IMR-90 (cell line): Measurements from ENCODE around the gene TMEM131L. TPM values are rescaled to one million over a fixed set of nuclear protein-coding genes. Genes with fewer than 3 reads are reported as not detected.

Source experiments
- ATAC-seq: fragments of 200-7000 bp; cut with Tn5 transposase; 2 replicates; pipeline ENCODE4 v1.9.1; 2020; ENCODE audit warnings: low read depth, mild to moderate bottlenecking, moderate library complexity
- BruUV-seq: library from RNA; stranded (reverse); fragments of 400-500 nt; replicated peaks from 2 replicates; lab custom pipeline; 2021; lab: Mats Ljungman, UMichigan
- CTCF ChIA-PET: fragments of 300-600 bp; formaldehyde crosslinking; extraction: SDS; loops from one replicate; lab custom pipeline; 2021; ENCODE audit warnings: antibody characterized with exemption; lab: Yijun Ruan, JAX
- POLR2A ChIA-PET: fragments of 300-600 bp; sonication (Branson Sonifier 250); formaldehyde crosslinking; loops from one replicate; lab custom pipeline; 2022; ENCODE audit warnings: antibody characterized with exemption; ENCODE audit not compliant: unreplicated experiment; lab: Charles Lee
- DNase-seq: peaks from one replicate; pipeline ENCODE4 v3.0.0; 2013
- H2AFZ ChIP-seq: replicated peaks from 2 replicates; pipeline ENCODE3; 2013; ENCODE audit warnings: low read length, mild to moderate bottlenecking; ENCODE audit not compliant: poor library complexity
- H2AK5ac ChIP-seq: 2 replicates; pipeline ENCODE4 v1.6.1; 2013; ENCODE audit warnings: low read depth, low read length, inconsistent platforms
- H2AK9ac ChIP-seq: replicated peaks from 2 replicates; pipeline ENCODE3; 2013; ENCODE audit warnings: mild to moderate bottlenecking, low read depth, low read length, moderate library complexity; ENCODE audit not compliant: poor library complexity
- H2BK120ac ChIP-seq: 2 replicates; pipeline ENCODE4 v1.6.1; 2013; ENCODE audit warnings: low read depth, low read length, inconsistent platforms
- H2BK15ac ChIP-seq: 3 replicates; pipeline ENCODE4 v1.6.1; 2013; ENCODE audit warnings: low read depth, low read length, inconsistent platforms
- H2BK20ac ChIP-seq: 2 replicates; pipeline ENCODE4 v1.6.1; 2013; ENCODE audit warnings: low read depth, mild to moderate bottlenecking, inconsistent platforms, low read length, moderate library complexity
- H2BK5ac ChIP-seq: 2 replicates; pipeline ENCODE4 v1.6.1; 2013; ENCODE audit warnings: mild to moderate bottlenecking, low read depth, low read length, inconsistent platforms; ENCODE audit not compliant: poor library complexity, severe bottlenecking
- H3K14ac ChIP-seq: replicated peaks from 2 replicates; pipeline ENCODE4 v1.6.1; 2013; ENCODE audit warnings: low read depth, low read length, inconsistent platforms
- H3K18ac ChIP-seq: 2 replicates; pipeline ENCODE4 v1.6.1; 2013; ENCODE audit warnings: low read depth, low read length, control low read depth
- H3K23ac ChIP-seq: 2 replicates; pipeline ENCODE4 v1.6.1; 2013; ENCODE audit warnings: low read depth, low read length, inconsistent platforms
- H3K27ac ChIP-seq: 2 replicates; pipeline ENCODE4 v1.5.1; 2013; ENCODE audit warnings: mild to moderate bottlenecking, control low read depth, low read length; ENCODE audit not compliant: insufficient read depth
- H3K27me3 ChIP-seq: 2 replicates; pipeline ENCODE4 v1.6.1; 2013; ENCODE audit warnings: low read length; ENCODE audit not compliant: control insufficient read depth, insufficient read depth
- H3K36me3 ChIP-seq: 2 replicates; pipeline ENCODE4 v1.6.1; 2013; ENCODE audit warnings: low read length, mixed read lengths; ENCODE audit not compliant: control insufficient read depth, insufficient read depth
- H3K4ac ChIP-seq: 2 replicates; pipeline ENCODE4 v1.6.1; 2013; ENCODE audit warnings: low read depth, low read length, inconsistent platforms
- H3K4me1 ChIP-seq: 2 replicates; pipeline ENCODE4 v1.6.1; 2013; ENCODE audit warnings: low read length, mixed read lengths; ENCODE audit not compliant: control insufficient read depth, insufficient read depth
- H3K4me2 ChIP-seq: 2 replicates; pipeline ENCODE4 v1.6.1; 2013; ENCODE audit warnings: low read depth, mild to moderate bottlenecking, control low read depth, low read length, moderate library complexity
- H3K4me3 ChIP-seq: 2 replicates; pipeline ENCODE4 v1.5.1; 2013; ENCODE audit warnings: low read depth, mild to moderate bottlenecking, control low read depth, low read length, moderate library complexity; ENCODE audit not compliant: insufficient read depth
- H3K56ac ChIP-seq: 2 replicates; pipeline ENCODE4 v1.6.1; 2013; ENCODE audit warnings: low read length, inconsistent platforms; ENCODE audit not compliant: insufficient read depth; ENCODE audit errors: extremely low read depth
- H3K79me1 ChIP-seq, 2 experiments: 2 replicates each; pipeline ENCODE4 v1.6.1; 2013; ENCODE audit warnings: low read length in 2 of 2, inconsistent platforms in 1 of 2, low read depth in 1 of 2
- H3K9ac ChIP-seq: 2 replicates; pipeline ENCODE4 v1.6.1; 2013; ENCODE audit warnings: low read depth, low read length, control low read depth
- H3K9me1 ChIP-seq: 2 replicates; pipeline ENCODE4 v1.6.1; 2013; ENCODE audit warnings: low read length, inconsistent platforms; ENCODE audit not compliant: insufficient read depth
- H3K9me3 ChIP-seq: 2 replicates; pipeline ENCODE4 v1.6.1; 2013; ENCODE audit warnings: low read length; ENCODE audit not compliant: control insufficient read depth, insufficient read depth
- H4K20me1 ChIP-seq: 2 replicates; pipeline ENCODE4 v1.6.1; 2013; ENCODE audit warnings: low read length, inconsistent platforms; ENCODE audit not compliant: insufficient read depth
- H4K5ac ChIP-seq: 2 replicates; pipeline ENCODE4 v1.6.1; 2013; ENCODE audit warnings: mild to moderate bottlenecking, low read depth, low read length, control low read depth
- H4K8ac ChIP-seq, 2 experiments: 2 replicates each; pipeline ENCODE4 v1.6.1; 2013; ENCODE audit warnings: low read depth in 2 of 2, low read length in 2 of 2, control low read depth in 1 of 2, inconsistent platforms in 1 of 2
- H4K91ac ChIP-seq: 2 replicates; pipeline ENCODE4 v1.6.1; 2013; ENCODE audit warnings: low read depth, low read length, inconsistent platforms; ENCODE audit not compliant: insufficient read depth
- BHLHE40 ChIP-seq: fragments of 150-350 bp; IDR thresholded peaks from 2 replicates; pipeline ENCODE4 v1.6.1; 2016; ENCODE audit warnings: mild to moderate bottlenecking, low read depth, low read length
- CEBPB ChIP-seq: IDR thresholded peaks from 2 replicates; pipeline ENCODE4 v1.6.1; 2012; ENCODE audit warnings: low read depth, low read length, improper control_type of control experiment
- CHD1 ChIP-seq: IDR thresholded peaks from 2 replicates; pipeline ENCODE4 v1.6.1; 2012; ENCODE audit warnings: low read depth, low read length, improper control_type of control experiment
- FOS ChIP-seq: fragments of 150-350 bp; IDR thresholded peaks from 2 replicates; pipeline ENCODE4 v1.6.1; 2016; ENCODE audit warnings: low read depth, low read length
- MAFK ChIP-seq: IDR thresholded peaks from 2 replicates; pipeline ENCODE4 v1.6.1; 2012; ENCODE audit warnings: low read depth, low read length, improper control_type of control experiment
- MAZ ChIP-seq: IDR thresholded peaks from 2 replicates; pipeline ENCODE4 v1.6.1; 2012; ENCODE audit warnings: low read depth, mild to moderate bottlenecking, low read length, improper control_type of control experiment, moderate library complexity, borderline replicate concordance
- MXI1 ChIP-seq: IDR thresholded peaks from 2 replicates; pipeline ENCODE4 v1.6.1; 2012; ENCODE audit warnings: low read depth, mild to moderate bottlenecking, low read length, moderate library complexity, borderline replicate concordance
- NFE2L2 ChIP-seq: fragments of 150-350 bp; IDR thresholded peaks from 2 replicates; pipeline ENCODE4 v1.6.1; 2016; ENCODE audit warnings: low read depth, mild to moderate bottlenecking, low read length
- POLR2A ChIP-seq: IDR thresholded peaks from 2 replicates; pipeline ENCODE4 v1.6.1; 2012; ENCODE audit warnings: mild to moderate bottlenecking, low read depth, low read length
- RAD21 ChIP-seq: IDR thresholded peaks from 2 replicates; pipeline ENCODE4 v1.6.1; 2012; ENCODE audit warnings: low read length, improper control_type of control experiment
- RCOR1 ChIP-seq: IDR thresholded peaks from 2 replicates; pipeline ENCODE4 v1.6.1; 2012; ENCODE audit warnings: mild to moderate bottlenecking, low read length, improper control_type of control experiment; ENCODE audit not compliant: insufficient replicate concordance
- RFX5 ChIP-seq: IDR thresholded peaks from 2 replicates; pipeline ENCODE4 v1.8.0; 2012; ENCODE audit warnings: low read depth, mild to moderate bottlenecking, low read length, moderate library complexity
- SMC3 ChIP-seq: fragments of 150-350 bp; IDR thresholded peaks from 2 replicates; pipeline ENCODE4 v1.6.1; 2016; ENCODE audit warnings: low read depth, mild to moderate bottlenecking, antibody characterized with exemption, low read length, moderate library complexity
- USF2 ChIP-seq: fragments of 150-350 bp; IDR thresholded peaks from 2 replicates; pipeline ENCODE4 v1.6.1; 2017; ENCODE audit warnings: mild to moderate bottlenecking, antibody characterized with exemption, low read length, low read depth
- WGBS, 2 experiments: methylation state at CpG; one replicate each; pipeline versions ENCODE4 v1.1.5 to v1.1.7; 2013; ENCODE audit warnings: missing lambda C conversion rate in 2 of 2; ENCODE audit not compliant: insufficient read length in 1 of 2; ENCODE audit errors: extremely low coverage in 2 of 2; 5-methylcytosine and 5-hydroxymethylcytosine counted together
- dilution Hi-C: fragments of 300-500 bp; cut with HindIII; formaldehyde crosslinking; loops from one replicate; pipeline ENCODE4 v1.14.3; 2018; ENCODE audit warnings: low sequenced_read_pairs; ENCODE audit not compliant: unreplicated experiment
- in situ Hi-C: fragments of 300-500 bp; cut with MboI; formaldehyde crosslinking; loops from 3 replicates; pipeline ENCODE4 v1.14.3; 2019; ENCODE audit warnings: low sequenced_read_pairs, inconsistent platforms, mixed read lengths
- intact Hi-C: fragments of 100-400 bp; cut with micrococcal nuclease; formaldehyde crosslinking; loops from 2 replicates; pipeline ENCODE4 v1.10.0; 2022
- polyA plus RNA-seq, 3 experiments: library from polyadenylated mRNA; depleted of rRNA; stranded (reverse); fragments of >200 nt; gene quantifications; 2 replicates each; pipeline ENCODE4 v1.2.3, GENCODE V29; 2012; ENCODE audit warnings: low replicate concordance in 1 of 3
- total RNA-seq: library from RNA; depleted of rRNA; stranded (reverse); fragments of >200 nt; gene quantifications from 2 replicates; pipeline ENCODE4 v1.2.3, GENCODE V29; 2012
- TF ChIP-seq, protein P1 (sequence below): conservative IDR thresholded peaks from 2 replicates; pipeline ENCODE4 v1.5.1; 2012; ENCODE audit warnings: mild to moderate bottlenecking, low read depth, low read length, improper control_type of control experiment
- TF ChIP-seq, protein P2 (sequence below): fragments of 150-350 bp; IDR thresholded peaks from 2 replicates; pipeline ENCODE4 v1.6.1; 2016; ENCODE audit warnings: low read depth, mild to moderate bottlenecking, low read length, moderate library complexity, borderline replicate concordance

The TMEM131L gene
- total and polyA plus RNA-seq, 2 of the 4 experiments (the other 2 are of a cell fraction), result 8.4 to 23.8 TPM

- no peaks in the 10 kb centered on the region for H3K9me3 ChIP-seq
- H3K56ac ChIP-seq, result no peak overlapping the region
- WGBS, 2 experiments, result 80% methylated on average over 1 of the region's 5 CpGs; no CpG with 5 or more reads in 1 of the 2 experiments
- peaks cover 22% of the 10 kb centered on the region for H3K36me3 ChIP-seq
- TF ChIP-seq SMC3, result no peak
- TF ChIP-seq CHD1, result no peak
- no peak for TF ChIP-seq RFX5
- TF ChIP-seq MAZ, result no peak
- TF ChIP-seq POLR2A, result no peak
- no peak for TF ChIP-seq RAD21
- TF ChIP-seq RCOR1, result no peak
- TF ChIP-seq, protein P1, sequence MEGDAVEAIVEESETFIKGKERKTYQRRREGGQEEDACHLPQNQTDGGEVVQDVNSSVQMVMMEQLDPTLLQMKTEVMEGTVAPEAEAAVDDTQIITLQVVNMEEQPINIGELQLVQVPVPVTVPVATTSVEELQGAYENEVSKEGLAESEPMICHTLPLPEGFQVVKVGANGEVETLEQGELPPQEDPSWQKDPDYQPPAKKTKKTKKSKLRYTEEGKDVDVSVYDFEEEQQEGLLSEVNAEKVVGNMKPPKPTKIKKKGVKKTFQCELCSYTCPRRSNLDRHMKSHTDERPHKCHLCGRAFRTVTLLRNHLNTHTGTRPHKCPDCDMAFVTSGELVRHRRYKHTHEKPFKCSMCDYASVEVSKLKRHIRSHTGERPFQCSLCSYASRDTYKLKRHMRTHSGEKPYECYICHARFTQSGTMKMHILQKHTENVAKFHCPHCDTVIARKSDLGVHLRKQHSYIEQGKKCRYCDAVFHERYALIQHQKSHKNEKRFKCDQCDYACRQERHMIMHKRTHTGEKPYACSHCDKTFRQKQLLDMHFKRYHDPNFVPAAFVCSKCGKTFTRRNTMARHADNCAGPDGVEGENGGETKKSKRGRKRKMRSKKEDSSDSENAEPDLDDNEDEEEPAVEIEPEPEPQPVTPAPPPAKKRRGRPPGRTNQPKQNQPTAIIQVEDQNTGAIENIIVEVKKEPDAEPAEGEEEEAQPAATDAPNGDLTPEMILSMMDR, result no peak
- TF ChIP-seq, protein P2, sequence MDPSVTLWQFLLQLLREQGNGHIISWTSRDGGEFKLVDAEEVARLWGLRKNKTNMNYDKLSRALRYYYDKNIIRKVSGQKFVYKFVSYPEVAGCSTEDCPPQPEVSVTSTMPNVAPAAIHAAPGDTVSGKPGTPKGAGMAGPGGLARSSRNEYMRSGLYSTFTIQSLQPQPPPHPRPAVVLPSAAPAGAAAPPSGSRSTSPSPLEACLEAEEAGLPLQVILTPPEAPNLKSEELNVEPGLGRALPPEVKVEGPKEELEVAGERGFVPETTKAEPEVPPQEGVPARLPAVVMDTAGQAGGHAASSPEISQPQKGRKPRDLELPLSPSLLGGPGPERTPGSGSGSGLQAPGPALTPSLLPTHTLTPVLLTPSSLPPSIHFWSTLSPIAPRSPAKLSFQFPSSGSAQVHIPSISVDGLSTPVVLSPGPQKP, result no peak
- no peak for TF ChIP-seq MAFK
- no peak for TF ChIP-seq CEBPB
- no peak for TF ChIP-seq BHLHE40
- TF ChIP-seq FOS, result no peak
- TF ChIP-seq USF2, result no peak
- TF ChIP-seq MXI1, result no peak
- TF ChIP-seq NFE2L2, result no peak
- H3K18ac ChIP-seq, result no peak overlapping the region
- peaks cover 12% of the 10 kb centered on the region for H3K9me1 ChIP-seq
- in situ Hi-C loops, result no loop called here
- no peaks in the 10 kb centered on the region for H3K79me1 ChIP-seq
- no peak overlapping the region for H3K4me2 ChIP-seq
- no peak overlapping the region for H3K14ac ChIP-seq
- no peaks in the 10 kb centered on the region for H3K27me3 ChIP-seq
- no peak overlapping the region for H2AFZ ChIP-seq
- H4K8ac ChIP-seq, result no peak overlapping the region
- no peak overlapping the region for H3K23ac ChIP-seq
- H4K20me1 ChIP-seq, result no peaks in the 10 kb centered on the region
- no peak overlapping the region for H4K91ac ChIP-seq
- no peak overlapping the region for H3K27ac ChIP-seq
- BruUV-seq, result no TSS peak
- POLR2A ChIA-PET, result no interaction called here
- DNase-seq, result no peak
- no peak overlapping the region for H3K4me3 ChIP-seq
- no peak for ATAC-seq
- H2AK5ac ChIP-seq, result no peak overlapping the region
- CTCF ChIA-PET, result interaction anchor here (0.6 kb wide), 1 partner anchor 22 kb away, joined by 4 read pairs; no protein-coding TSS in a partner anchor
- dilution Hi-C loops, result no loop called here
- H3K4me1 ChIP-seq, result peaks cover 2% of the 10 kb centered on the region; the same call in 1 of the 2 replicates
- no peak overlapping the region for H2BK5ac ChIP-seq
- H3K9ac ChIP-seq, result no peak overlapping the region
- H2BK15ac ChIP-seq, result no peak overlapping the region
- H4K5ac ChIP-seq, result no peak overlapping the region
- intact Hi-C loops, result no loop called here
- no peak overlapping the region for H3K4ac ChIP-seq
- no peak overlapping the region for H2BK20ac ChIP-seq
- no peak overlapping the region for H2BK120ac ChIP-seq
- H2AK9ac ChIP-seq, result no peak overlapping the region
Observed at GRCh38 chr4:153622093-153622492, 155.9 kb downstream of the TMEM131L start.
